A549 (cell line): ENCODE data around the gene JAKMIP1. TPM values are rescaled to one million over a fixed set of nuclear protein-coding genes. Genes with fewer than 3 reads are reported as not detected.

Experiments
- ATAC-seq, 2 experiments: fragments of 200-7000 bp in 1 of 2; fragments of >200 bp in 1 of 2; cut with Nextera tagmentation in 1 of 2; cut with Tn5 transposase in 1 of 2; 3 replicates each; pipeline versions ENCODE4 v1.8.0 to v1.9.1; 2018 to 2020; ENCODE audit warnings: mild to moderate bottlenecking in 1 of 2, moderate library complexity in 1 of 2
- CTCF ChIA-PET: fragments of 300-600 bp; sonication (Branson Sonifier 250); formaldehyde crosslinking; extraction: SDS; loops from one replicate; lab custom pipeline; 2021; ENCODE audit warnings: antibody characterized with exemption, inconsistent platforms; lab: Yijun Ruan, JAX
- POLR2A ChIA-PET: fragments of 350-600 bp; formaldehyde crosslinking; extraction: SDS; loops from one replicate; lab custom pipeline; 2021; ENCODE audit warnings: antibody characterized with exemption, inconsistent platforms; lab: Yijun Ruan, JAX
- DNase-seq, 2 experiments: peaks; one replicate each; pipeline versions ENCODE4 v3.0.0 to v3.0.0-alpha.2; 2011 to 2016; ENCODE audit warnings: low read depth in 1 of 2, low spot score in 1 of 2
- FAIRE-seq: peaks from 2 replicates; lab custom pipeline; 2011; peaks lifted over from hg19 to GRCh38; lab: Jason Lieb, UNC
- H3K27ac ChIP-seq, 2 experiments: fragments of >200 bp; sonication (Bioruptor Twin); formaldehyde crosslinking; 3 replicates each; pipeline ENCODE4 v1.5.1; 2016 to 2017
- H3K4me1 ChIP-seq: fragments of >200 bp; sonication (Bioruptor Twin); formaldehyde crosslinking; 3 replicates; pipeline ENCODE4 v1.6.1; 2016
- H3K4me2 ChIP-seq: fragments of >200 bp; sonication (Bioruptor Twin); formaldehyde crosslinking; 3 replicates; pipeline ENCODE4 v1.6.1; 2016
- H3K4me3 ChIP-seq: fragments of >200 bp; sonication (Bioruptor Twin); formaldehyde crosslinking; 3 replicates; pipeline ENCODE4 v1.5.1; 2016
- H3K9me3 ChIP-seq: fragments of >200 bp; sonication (Bioruptor Twin); formaldehyde crosslinking; 3 replicates; pipeline ENCODE4 v1.6.1; 2016
- BCL3 ChIP-seq: fragments of >200 bp; sonication (Bioruptor Twin); formaldehyde crosslinking; IDR thresholded peaks from 3 replicates; pipeline ENCODE4 v1.6.1; 2016
- CBX2 ChIP-seq: fragments of 200-600 bp; sonication (generic); IDR thresholded peaks from 2 replicates; pipeline ENCODE4 v1.6.1; 2016; ENCODE audit warnings: low read depth, mild to moderate bottlenecking, borderline replicate concordance
- CHD4 ChIP-seq: fragments of 200-600 bp; sonication (generic); IDR thresholded peaks from 2 replicates; pipeline ENCODE4 v1.6.1; 2016; ENCODE audit warnings: antibody characterized with exemption, mild to moderate bottlenecking, borderline replicate concordance
- EHF ChIP-seq: fragments of 250-450 bp; sonication (Bioruptor Pico); IDR thresholded peaks from 2 replicates; pipeline ENCODE4 v1.5.0; 2020; ENCODE audit warnings: mild to moderate bottlenecking
- EHMT2 ChIP-seq: fragments of 200-600 bp; sonication (generic); IDR thresholded peaks from 2 replicates; pipeline ENCODE4 v1.6.1; 2016; ENCODE audit warnings: antibody characterized with exemption, low read depth, mild to moderate bottlenecking, moderate library complexity
- ELK1 ChIP-seq: fragments of 150-350 bp; IDR thresholded peaks from 2 replicates; pipeline ENCODE4 v1.6.1; 2014; ENCODE audit warnings: low read depth, mild to moderate bottlenecking, low read length
- ESRRA ChIP-seq: fragments of 150-350 bp; IDR thresholded peaks from 2 replicates; pipeline ENCODE4 v1.6.1; 2014; ENCODE audit warnings: mild to moderate bottlenecking, low read length, borderline replicate concordance
- GATA3 ChIP-seq: IDR thresholded peaks from 2 replicates; pipeline ENCODE4 v1.6.1; 2012; ENCODE audit warnings: borderline replicate concordance
- KDM1A ChIP-seq: fragments of 200-600 bp; sonication (generic); IDR thresholded peaks from 2 replicates; pipeline ENCODE4 v1.6.1; 2016; ENCODE audit warnings: low read depth, mild to moderate bottlenecking
- MAZ ChIP-seq: fragments of 150-350 bp; IDR thresholded peaks from 2 replicates; pipeline ENCODE4 v1.6.1; 2014; ENCODE audit warnings: antibody characterized with exemption, low read depth, low read length, borderline replicate concordance
- NR3C1 ChIP-seq: fragments of >200 bp; sonication (Bioruptor Twin); formaldehyde crosslinking; IDR thresholded peaks from 3 replicates; pipeline ENCODE4 v1.6.1; 2017
- POLR2AphosphoS2 ChIP-seq: conservative IDR thresholded peaks from 2 replicates; pipeline ENCODE4 v1.6.1; 2012; ENCODE audit warnings: low read length, improper control_type of control experiment, inconsistent platforms
- RCOR1 ChIP-seq: fragments of 150-350 bp; IDR thresholded peaks from 2 replicates; pipeline ENCODE4 v1.6.1; 2014; ENCODE audit warnings: antibody characterized with exemption, low read length, low read depth
- RNF2 ChIP-seq: fragments of 200-600 bp; sonication (generic); IDR thresholded peaks from 2 replicates; pipeline ENCODE4 v1.6.1; 2016; ENCODE audit warnings: low read depth, mild to moderate bottlenecking, antibody characterized with exemption, moderate library complexity, borderline replicate concordance
- TFCP2L1 ChIP-seq: fragments of 250-450 bp; sonication (Bioruptor Pico); IDR thresholded peaks from 2 replicates; pipeline ENCODE4 v1.5.0; 2021; ENCODE audit warnings: mild to moderate bottlenecking
- ZFP36 ChIP-seq: fragments of 450-650 bp; IDR thresholded peaks from 2 replicates; pipeline ENCODE4 v1.6.1; 2014; ENCODE audit warnings: borderline replicate concordance; ENCODE audit not compliant: partially characterized antibody
- ZSCAN20 ChIP-seq: fragments of 250-450 bp; sonication (Bioruptor Pico); IDR thresholded peaks from 2 replicates; pipeline ENCODE4 v1.8.0; 2022; ENCODE audit warnings: mild to moderate bottlenecking, moderate library complexity
- WGBS: methylation state at CpG from one replicate; pipeline ENCODE4 v1.1.6; 2017; ENCODE audit errors: missing lambda C conversion rate; 5-methylcytosine and 5-hydroxymethylcytosine counted together
- polyA plus RNA-seq, 4 experiments: library from polyadenylated mRNA; depleted of rRNA in 3 of 4; stranded (reverse); fragments of >200 nt; fragmentation: RNase III in 1 of 4; extraction: RNeasy Plus Mini Kit Qiagen cat#74134 plus additional on column Dnase treatment in 1 of 4; gene quantifications; 2 replicates in 3 of 4; 3 replicates in 1 of 4; pipeline ENCODE4 v1.2.3, GENCODE V29; 2011 to 2017
- TF ChIP-seq, protein P1 (sequence below): fragments of 450-650 bp; IDR thresholded peaks from 2 replicates; pipeline ENCODE4 v1.6.1; 2014; ENCODE audit warnings: antibody characterized with exemption
- TF ChIP-seq, protein P2 (sequence below): fragments of >200 bp; sonication (Bioruptor Twin); formaldehyde crosslinking; IDR thresholded peaks from 2 replicates; pipeline ENCODE4 v1.6.1; 2016
- TF ChIP-seq, protein P3 (sequence below): IDR thresholded peaks from 2 replicates; pipeline ENCODE4 v1.6.1; 2012; ENCODE audit warnings: low read depth, borderline replicate concordance
- TF ChIP-seq, protein P4 (sequence below): IDR thresholded peaks from 2 replicates; pipeline ENCODE4 v1.6.1; 2012

Gene JAKMIP1
- polyA plus RNA-seq, 2 of the 4 experiments (the other 2 are of a cell fraction) = not detected

DNA sequence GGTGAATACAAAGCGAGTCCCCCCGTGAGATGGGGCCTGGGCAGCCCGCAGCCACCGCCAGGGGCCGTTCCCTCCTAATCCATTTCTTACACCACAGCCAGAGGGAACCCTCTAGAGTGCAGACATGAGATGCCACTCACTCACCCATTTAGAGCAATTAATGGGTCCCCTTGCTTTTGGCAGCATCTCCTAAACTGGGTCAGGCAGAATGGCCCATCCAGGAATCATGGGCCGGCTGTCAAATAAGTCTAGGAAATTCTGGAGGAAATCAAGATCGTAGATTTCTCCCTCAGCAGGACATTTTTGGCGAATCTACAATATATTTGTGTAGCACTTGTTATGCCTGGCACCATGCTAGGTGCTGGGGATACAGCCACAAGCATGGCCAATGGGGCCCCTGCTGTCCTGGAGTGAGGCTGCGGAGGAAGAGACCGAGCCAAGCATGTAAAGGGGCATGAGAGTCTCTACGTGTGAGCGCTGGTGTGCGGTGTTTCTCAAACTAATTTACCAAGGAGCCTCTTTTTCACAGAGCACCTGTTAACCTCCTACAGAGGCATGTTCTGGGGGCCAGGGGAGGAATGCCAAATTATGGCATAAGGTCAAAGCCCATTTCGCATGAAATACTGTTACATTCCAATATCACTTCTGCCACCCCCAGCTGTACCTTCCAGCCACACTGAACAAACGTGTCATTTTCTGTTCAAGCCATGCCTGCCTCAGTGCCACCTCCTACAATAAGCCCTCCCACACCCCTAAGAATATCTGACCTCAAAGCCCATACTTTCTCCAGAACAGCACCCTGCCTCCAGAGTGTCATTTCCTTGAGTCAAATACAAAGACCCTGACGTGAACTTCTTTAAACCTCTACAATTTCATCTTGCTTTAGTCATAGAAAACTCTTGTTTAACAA is 28.1 kb upstream of the JAKMIP1 start:
- TF ChIP-seq ESRRA (no peak), BCL3 (no peak), POLR2AphosphoS2 (no peak), ZSCAN20 (CRISPR knock-in tag) (no peak), MAZ (no peak), CBX2 (no peak)
- TF ChIP-seq, protein P1, sequence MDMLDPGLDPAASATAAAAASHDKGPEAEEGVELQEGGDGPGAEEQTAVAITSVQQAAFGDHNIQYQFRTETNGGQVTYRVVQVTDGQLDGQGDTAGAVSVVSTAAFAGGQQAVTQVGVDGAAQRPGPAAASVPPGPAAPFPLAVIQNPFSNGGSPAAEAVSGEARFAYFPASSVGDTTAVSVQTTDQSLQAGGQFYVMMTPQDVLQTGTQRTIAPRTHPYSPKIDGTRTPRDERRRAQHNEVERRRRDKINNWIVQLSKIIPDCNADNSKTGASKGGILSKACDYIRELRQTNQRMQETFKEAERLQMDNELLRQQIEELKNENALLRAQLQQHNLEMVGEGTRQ = no peak
- TF ChIP-seq, all 56 proteins: peak for 0
- no peak for FAIRE-seq
- POLR2A ChIA-PET = no interaction called here
- no peak for ATAC-seq
- no peaks in the 10 kb centered on the region for H3K4me1 ChIP-seq
- H3K27ac ChIP-seq = no peak overlapping the region
- no peaks in the 10 kb centered on the region for H3K9me3 ChIP-seq
- CTCF ChIA-PET = interaction anchor here (1.2 to 1.7 kb wide), 2 partner anchors 22 to 32 kb away, joined by 4 to 6 read pairs; no protein-coding TSS in a partner anchor
- no peak overlapping the region for H3K4me2 ChIP-seq
- 46% methylated on average over 16 of the region's 16 CpGs for WGBS
- H3K4me3 ChIP-seq = no peak overlapping the region
- DNase-seq = no peak

GRCh38 chr4:6227412-6228157 is 27.2 kb upstream of the JAKMIP1 start:
- ChIA-PET CTCF (interaction anchor here (1.7 kb wide), 1 partner anchor 23 kb away, joined by 6 read pairs; no protein-coding TSS in a partner anchor), POLR2A (no interaction called here)
- no peak overlapping the region for H3K4me2 ChIP-seq
- no peak for FAIRE-seq
- no peaks in the 10 kb centered on the region for H3K9me3 ChIP-seq
- H3K27ac ChIP-seq = no peak overlapping the region
- no peak for DNase-seq
- 25% methylated on average over 11 of the region's 12 CpGs for WGBS
- H3K4me3 ChIP-seq = no peak overlapping the region
- no peak for ATAC-seq
- no peak for TF ChIP-seq TFCP2L1 (CRISPR knock-in tag)
- no peak for TF ChIP-seq MAZ
- TF ChIP-seq ZFP36 = no peak
- TF ChIP-seq GATA3 = no peak
- TF ChIP-seq POLR2AphosphoS2 = no peak
- no peak for TF ChIP-seq KDM1A
- TF ChIP-seq, protein P2, sequence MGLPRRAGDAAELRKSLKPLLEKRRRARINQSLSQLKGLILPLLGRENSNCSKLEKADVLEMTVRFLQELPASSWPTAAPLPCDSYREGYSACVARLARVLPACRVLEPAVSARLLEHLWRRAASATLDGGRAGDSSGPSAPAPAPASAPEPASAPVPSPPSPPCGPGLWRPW = no peak
- TF ChIP-seq ESRRA = no peak
- TF ChIP-seq CHD4 = no peak
- TF ChIP-seq RCOR1 = no peak
- TF ChIP-seq EHF (CRISPR knock-in tag) = no peak
- no peak for TF ChIP-seq BCL3
- no peak for TF ChIP-seq EHMT2
- TF ChIP-seq ELK1 = no peak
- TF ChIP-seq, protein P3, sequence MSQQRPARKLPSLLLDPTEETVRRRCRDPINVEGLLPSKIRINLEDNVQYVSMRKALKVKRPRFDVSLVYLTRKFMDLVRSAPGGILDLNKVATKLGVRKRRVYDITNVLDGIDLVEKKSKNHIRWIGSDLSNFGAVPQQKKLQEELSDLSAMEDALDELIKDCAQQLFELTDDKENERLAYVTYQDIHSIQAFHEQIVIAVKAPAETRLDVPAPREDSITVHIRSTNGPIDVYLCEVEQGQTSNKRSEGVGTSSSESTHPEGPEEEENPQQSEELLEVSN = no peak
- TF ChIP-seq NR3C1 = no peak
- TF ChIP-seq, protein P4, sequence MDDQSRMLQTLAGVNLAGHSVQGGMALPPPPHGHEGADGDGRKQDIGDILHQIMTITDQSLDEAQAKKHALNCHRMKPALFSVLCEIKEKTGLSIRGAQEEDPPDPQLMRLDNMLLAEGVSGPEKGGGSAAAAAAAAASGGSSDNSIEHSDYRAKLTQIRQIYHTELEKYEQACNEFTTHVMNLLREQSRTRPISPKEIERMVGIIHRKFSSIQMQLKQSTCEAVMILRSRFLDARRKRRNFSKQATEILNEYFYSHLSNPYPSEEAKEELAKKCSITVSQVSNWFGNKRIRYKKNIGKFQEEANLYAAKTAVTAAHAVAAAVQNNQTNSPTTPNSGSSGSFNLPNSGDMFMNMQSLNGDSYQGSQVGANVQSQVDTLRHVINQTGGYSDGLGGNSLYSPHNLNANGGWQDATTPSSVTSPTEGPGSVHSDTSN = no peak
- no peak for TF ChIP-seq RNF2
- H3K4me1 ChIP-seq = no peaks in the 10 kb centered on the region
